HepG2 (cell line): Measurements from ENCODE around the gene DPPA4. TPM values are rescaled to one million over a fixed set of nuclear protein-coding genes. Genes with fewer than 3 reads are reported as not detected.

ENCODE experiments used
- ATAC-seq: fragments of 200-7000 bp; cut with Tn5 transposase; 3 replicates; pipeline ENCODE4 v1.9.1; 2020; ENCODE audit warnings: mild to moderate bottlenecking, moderate library complexity
- BruUV-seq: library from RNA; stranded (reverse); fragments of 400-500 nt; replicated peaks from 2 replicates; lab custom pipeline; 2021; lab: Mats Ljungman, UMichigan
- CTCF ChIA-PET: fragments of 300-600 bp; formaldehyde crosslinking; extraction: SDS; loops from one replicate; lab custom pipeline; 2021; ENCODE audit warnings: low total read pairs, inconsistent platforms, low intra/inter-chr PET ratio; lab: Yijun Ruan, JAX
- POLR2A ChIA-PET: fragments of 350-600 bp; sonication (Branson Sonifier 250); formaldehyde crosslinking; loops from one replicate; lab custom pipeline; 2020; ENCODE audit warnings: antibody characterized with exemption, inconsistent platforms; lab: Yijun Ruan, JAX
- DNase-seq: peaks from one replicate; pipeline ENCODE4 v3.0.0-alpha.2; 2015; ENCODE audit warnings: low spot score
- FAIRE-seq: peaks from 3 replicates; lab custom pipeline; 2011; peaks lifted over from hg19 to GRCh38; lab: Jason Lieb, UNC
- H2AFZ ChIP-seq: one replicate; pipeline ENCODE4 v1.6.1; 2011; ENCODE audit warnings: low read length, inconsistent platforms
- H3K27ac ChIP-seq: fragments of 300-600 bp; 3 replicates; pipeline ENCODE4 v1.8.0; 2011; ENCODE audit warnings: mixed run types, mild to moderate bottlenecking, mixed read lengths, low read length, inconsistent platforms; ENCODE audit not compliant: insufficient read depth; ENCODE audit errors: extremely low read length
- H3K27me3 ChIP-seq, 2 experiments: fragments of 200-600 bp in 1 of 2; 2 replicates in 1 of 2; 3 replicates in 1 of 2; pipeline versions ENCODE4 v1.6.0 to v1.8.0; 2011; ENCODE audit warnings: low read length in 2 of 2, mild to moderate bottlenecking in 2 of 2, moderate library complexity in 2 of 2, inconsistent platforms in 1 of 2; ENCODE audit not compliant: insufficient read depth in 2 of 2, control insufficient read depth in 1 of 2
- H3K36me3 ChIP-seq, 2 experiments: fragments of 200-600 bp in 1 of 2; replicated peaks in 1 of 2; 2 replicates in 1 of 2; 3 replicates in 1 of 2; pipeline versions ENCODE4 v1.5.1 to v1.8.0; 2011; ENCODE audit warnings: low read length in 2 of 2, inconsistent platforms in 1 of 2; ENCODE audit not compliant: insufficient read depth in 2 of 2, control insufficient read depth in 1 of 2
- H3K4me1 ChIP-seq: 2 replicates; pipeline ENCODE4 v1.5.1; 2012; ENCODE audit warnings: low read length, inconsistent platforms; ENCODE audit not compliant: insufficient read depth
- H3K4me2 ChIP-seq: 2 replicates; pipeline ENCODE4 v1.6.0; 2011; ENCODE audit warnings: low read depth, low read length, inconsistent platforms
- H3K4me3 ChIP-seq, 3 experiments: fragments of 200-600 bp in 1 of 3; sonication (generic), shearing (Covaris generic) in 1 of 3; replicated peaks in 1 of 3; 2 replicates each; pipeline ENCODE4 v1.5.1; 2011 to 2016; ENCODE audit warnings: low read length in 3 of 3, inconsistent platforms in 2 of 3, low read depth in 2 of 3, mild to moderate bottlenecking in 2 of 3, control low read depth in 1 of 3, mixed read lengths in 1 of 3; ENCODE audit not compliant: insufficient read depth in 1 of 3
- H3K79me2 ChIP-seq: one replicate; pipeline ENCODE4 v1.6.1; 2011; ENCODE audit warnings: low read length, inconsistent platforms; ENCODE audit not compliant: insufficient read depth
- H3K9ac ChIP-seq: 2 replicates; pipeline ENCODE4 v1.6.0; 2011; ENCODE audit warnings: mild to moderate bottlenecking, low read depth, low read length, inconsistent platforms; ENCODE audit not compliant: insufficient read depth
- H3K9me3 ChIP-seq: 2 replicates; pipeline ENCODE4 v1.5.1; 2012; ENCODE audit warnings: mild to moderate bottlenecking, low read length
- H4K20me1 ChIP-seq: 2 replicates; pipeline ENCODE4 v1.6.0; 2011; ENCODE audit warnings: inconsistent platforms, mild to moderate bottlenecking, low read length, moderate library complexity; ENCODE audit not compliant: insufficient read depth
- BCL6 ChIP-seq: IDR thresholded peaks from 2 replicates; pipeline ENCODE4 v1.6.1; 2016; ENCODE audit warnings: missing genetic modification reagents, missing compliant biosample characterization
- E2F1 ChIP-seq: sonication (generic); formaldehyde crosslinking; IDR thresholded peaks from 2 replicates; pipeline ENCODE4 v1.5.0; 2020; ENCODE audit warnings: missing genetic modification reagents
- EHMT2 ChIP-seq: fragments of 200-600 bp; sonication (generic); IDR thresholded peaks from 2 replicates; pipeline ENCODE4 v1.7.0; 2017; ENCODE audit warnings: antibody characterized with exemption, low read depth, low read length, borderline replicate concordance
- ETV6 ChIP-seq: sonication (generic); formaldehyde crosslinking; conservative IDR thresholded peaks from 2 replicates; pipeline ENCODE4 v1.4.0; 2020; ENCODE audit warnings: missing genetic modification reagents
- MAX ChIP-seq: IDR thresholded peaks from 2 replicates; pipeline ENCODE4 v1.6.1; 2012; ENCODE audit warnings: inconsistent platforms
- SKI ChIP-seq: fragments of 450-650 bp; IDR thresholded peaks from one replicate; pipeline ENCODE4 v1.6.1; 2018; ENCODE audit warnings: mild to moderate bottlenecking; ENCODE audit not compliant: partially characterized antibody
- SNAPC4 ChIP-seq: sonication (generic); formaldehyde crosslinking; IDR thresholded peaks from 2 replicates; pipeline ENCODE4 v1.4.0; 2020; ENCODE audit warnings: mild to moderate bottlenecking, missing genetic modification reagents
- ZBTB1 ChIP-seq: sonication (generic); formaldehyde crosslinking; IDR thresholded peaks from 2 replicates; pipeline ENCODE4 v1.4.0; 2020; ENCODE audit warnings: missing genetic modification reagents, borderline replicate concordance
- ZSCAN21 ChIP-seq: sonication (generic); formaldehyde crosslinking; IDR thresholded peaks from 2 replicates; pipeline ENCODE4 v1.8.0; 2022; ENCODE audit warnings: mild to moderate bottlenecking, missing genetic modification reagents, moderate library complexity, borderline replicate concordance
- WGBS: methylation state at CpG from one replicate; pipeline ENCODE4 v1.1.6; 2017; ENCODE audit warnings: low lambda C conversion rate; 5-methylcytosine and 5-hydroxymethylcytosine counted together
- in situ Hi-C: cut with HindIII; loops from 2 replicates; pipeline ENCODE4 v1.10.0; 2017; ENCODE audit warnings: low pct_unique_long_range_greater_than_20kb; ENCODE audit not compliant: extremely low pct_ligation_motif_present
- intact Hi-C: fragments of 100-400 bp; cut with micrococcal nuclease; formaldehyde crosslinking; loops from one replicate; pipeline ENCODE4 v1.10.0; 2022; ENCODE audit not compliant: unreplicated experiment
- polyA plus RNA-seq, 8 experiments: library from polyadenylated mRNA; depleted of rRNA in 3 of 8; stranded (reverse) in 7 of 8; unstranded in 1 of 8; fragments of >200 nt; fragmentation: Illumina TruSeq in 4 of 8; extraction: Trizol in 4 of 8; gene quantifications; 2 replicates each; pipeline versions ENCODE4 v1.2.1 to v1.2.3, GENCODE V29; 2011 to 2016; ENCODE audit warnings: low read depth in 4 of 8, missing spikeins in 1 of 8, mixed read lengths in 1 of 8; ENCODE audit not compliant: insufficient read depth in 1 of 8
- total RNA-seq, 5 experiments: library from RNA; depleted of rRNA; stranded (reverse); fragments of >200 nt; fragmentation: Illumina TruSeq; extraction: Trizol; gene quantifications; 2 replicates each; pipeline ENCODE4 v1.2.3, GENCODE V29; 2016; ENCODE audit warnings: low read depth in 1 of 5
- TF ChIP-seq, protein P1 (sequence below): sonication (generic); formaldehyde crosslinking; IDR thresholded peaks from 2 replicates; pipeline ENCODE4 v1.8.0; 2022; ENCODE audit warnings: low read depth, missing genetic modification reagents
- TF ChIP-seq, protein P2 (sequence below), 2 experiments: sonication (generic) in 1 of 2; formaldehyde crosslinking in 1 of 2; IDR thresholded peaks; 2 replicates each; pipeline versions ENCODE4 v1.5.1 to v1.6.1; 2011 to 2020; ENCODE audit warnings: borderline replicate concordance in 1 of 2, low read depth in 1 of 2, low read length in 1 of 2, mild to moderate bottlenecking in 1 of 2, missing genetic modification reagents in 1 of 2, moderate library complexity in 1 of 2

The DPPA4 gene
- total and polyA plus RNA-seq, 2 of the 13 experiments (the other 11 are each of a cell fraction or from before 2014, with no cell fraction given) = not detected

GRCh38 chr3:109346770-109347295, 9.5 kb upstream of the DPPA4 start:
- H3K36me3 ChIP-seq = no peaks in the 10 kb centered on the region
- no peaks in the 10 kb centered on the region for H4K20me1 ChIP-seq
- H3K79me2 ChIP-seq = no peaks in the 10 kb centered on the region
- POLR2A ChIA-PET = no interaction called here
- ATAC-seq = no peak
- no peaks in the 10 kb centered on the region; a peak in 1 of 5 replicates for H3K27me3 ChIP-seq
- no peak overlapping the region for H3K9ac ChIP-seq
- no TSS peak for BruUV-seq
- in situ Hi-C loops (no loop called here), intact Hi-C loops (no loop called here)
- H2AFZ ChIP-seq = no peak overlapping the region
- CTCF ChIA-PET = no interaction called here
- no peaks in the 10 kb centered on the region for H3K9me3 ChIP-seq
- H3K27ac ChIP-seq = no peak overlapping the region
- no peak for DNase-seq
- 60% methylated on average over 3 of the region's 3 CpGs for WGBS
- no peak for FAIRE-seq
- no peak overlapping the region for H3K4me2 ChIP-seq
- no peaks in the 10 kb centered on the region for H3K4me1 ChIP-seq
- no peak overlapping the region for H3K4me3 ChIP-seq
- TF ChIP-seq ZSCAN21 (CRISPR knock-in tag) (no peak), MAX (no peak), SNAPC4 (CRISPR knock-in tag) (no peak), SKI (no peak), BCL6 (CRISPR knock-in tag) (no peak), EHMT2 (no peak), ZBTB1 (CRISPR knock-in tag) (no peak), ETV6 (no peak), E2F1 (no peak)
- TF ChIP-seq, protein P1, sequence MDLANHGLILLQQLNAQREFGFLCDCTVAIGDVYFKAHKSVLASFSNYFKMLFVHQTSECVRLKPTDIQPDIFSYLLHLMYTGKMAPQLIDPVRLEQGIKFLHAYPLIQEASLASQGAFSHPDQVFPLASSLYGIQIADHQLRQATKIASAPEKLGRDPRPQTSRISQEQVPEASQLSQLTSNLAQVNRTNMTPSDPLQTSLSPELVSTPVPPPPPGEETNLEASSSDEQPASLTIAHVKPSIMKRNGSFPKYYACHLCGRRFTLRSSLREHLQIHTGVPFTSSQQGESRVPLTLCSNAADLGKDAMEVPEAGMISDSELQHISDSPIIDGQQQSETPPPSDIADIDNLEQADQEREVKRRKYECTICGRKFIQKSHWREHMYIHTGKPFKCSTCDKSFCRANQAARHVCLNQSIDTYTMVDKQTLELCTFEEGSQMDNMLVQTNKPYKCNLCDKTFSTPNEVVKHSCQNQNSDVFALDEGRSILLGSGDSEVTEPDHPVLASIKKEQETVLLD = no peak
- TF ChIP-seq, protein P2, sequence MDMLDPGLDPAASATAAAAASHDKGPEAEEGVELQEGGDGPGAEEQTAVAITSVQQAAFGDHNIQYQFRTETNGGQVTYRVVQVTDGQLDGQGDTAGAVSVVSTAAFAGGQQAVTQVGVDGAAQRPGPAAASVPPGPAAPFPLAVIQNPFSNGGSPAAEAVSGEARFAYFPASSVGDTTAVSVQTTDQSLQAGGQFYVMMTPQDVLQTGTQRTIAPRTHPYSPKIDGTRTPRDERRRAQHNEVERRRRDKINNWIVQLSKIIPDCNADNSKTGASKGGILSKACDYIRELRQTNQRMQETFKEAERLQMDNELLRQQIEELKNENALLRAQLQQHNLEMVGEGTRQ (IDR thresholded peaks at IDR 0.05; ENCODE audit: low read depth, low read length) = no peak
- TF ChIP-seq, protein P2 (CRISPR knock-in tag; IDR thresholded peaks at IDR 0.05; ENCODE audit: borderline replicate concordance) = no peak
